GM18526 (cell line): ENCODE data around the gene CPVL.

Experiments used
- POLR2A ChIP-seq: IDR thresholded peaks from 3 replicates; pipeline ENCODE4 v1.6.1; 2011; ENCODE audit not compliant: insufficient read length; ENCODE audit errors: extremely low read depth

The CPVL gene

DNA sequence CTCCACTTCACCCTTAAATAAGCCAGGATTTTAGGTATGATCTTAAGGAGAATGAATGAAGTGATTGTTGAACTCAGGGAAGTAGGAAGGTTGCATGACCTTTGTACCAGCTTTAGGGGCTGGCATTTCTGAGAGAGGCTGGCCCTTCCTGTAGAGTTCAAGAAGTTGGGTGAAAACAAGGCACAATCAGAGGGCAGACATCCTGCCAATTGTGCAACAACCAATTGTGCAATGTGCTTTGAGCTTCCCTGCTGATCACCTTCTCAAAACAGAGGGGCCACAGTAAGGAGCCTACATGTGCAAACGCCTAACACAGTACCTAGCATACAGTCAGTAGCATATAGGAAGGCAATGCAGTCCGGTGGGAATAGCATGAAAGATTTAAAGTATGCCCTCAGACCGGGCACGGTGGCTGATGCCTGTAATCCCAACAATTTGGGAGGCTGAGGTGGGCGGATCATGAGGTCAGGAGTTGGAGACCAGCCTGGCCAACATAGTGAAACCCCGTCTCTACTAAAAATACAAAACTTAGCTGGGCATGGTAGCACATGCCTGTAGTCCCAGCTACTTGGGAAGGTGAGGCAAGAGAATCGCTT is 5.4 kb downstream of the CPVL start:
- TF ChIP-seq POLR2A, result no peak

DNA sequence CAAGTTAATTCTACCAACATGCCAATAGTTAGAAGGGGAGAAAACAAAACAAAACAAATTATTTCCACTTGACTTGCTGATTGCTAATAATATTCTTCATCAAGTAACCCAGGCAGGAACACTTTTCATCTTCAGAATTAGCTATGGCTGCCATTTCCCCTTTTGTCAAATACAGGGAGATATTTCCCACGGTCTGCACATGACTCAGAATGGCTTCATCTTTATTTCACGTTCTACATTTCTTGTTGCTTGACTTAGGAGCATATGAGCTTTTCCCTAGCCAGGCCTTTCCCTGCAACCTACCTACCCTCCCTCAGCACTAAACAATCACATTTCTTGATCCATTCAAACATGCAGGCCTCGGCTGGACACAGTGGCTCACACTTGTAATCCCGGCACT is 6.5 kb downstream of the CPVL start:
- TF ChIP-seq POLR2A, result no peak

DNA sequence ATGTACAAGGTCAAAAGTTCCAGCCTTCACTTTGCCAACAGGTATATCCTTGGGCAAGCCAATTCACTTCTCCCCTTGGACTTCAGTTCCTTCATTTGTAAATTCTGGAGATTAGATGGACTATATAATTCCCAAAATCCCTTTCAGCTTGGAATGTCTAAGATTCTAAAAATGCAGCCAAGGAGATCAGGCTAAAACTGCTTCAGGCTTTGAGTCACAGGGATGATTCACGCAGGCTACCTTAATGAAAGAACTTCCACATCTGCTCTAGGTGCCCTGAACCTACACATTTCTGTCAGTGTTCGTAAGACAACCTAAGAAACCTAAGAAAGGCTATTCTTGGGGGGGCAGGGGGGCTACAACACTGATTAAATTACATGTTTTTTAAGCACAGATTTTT is 7.1 kb downstream of the CPVL start:
- TF ChIP-seq POLR2A, result no peak

DNA sequence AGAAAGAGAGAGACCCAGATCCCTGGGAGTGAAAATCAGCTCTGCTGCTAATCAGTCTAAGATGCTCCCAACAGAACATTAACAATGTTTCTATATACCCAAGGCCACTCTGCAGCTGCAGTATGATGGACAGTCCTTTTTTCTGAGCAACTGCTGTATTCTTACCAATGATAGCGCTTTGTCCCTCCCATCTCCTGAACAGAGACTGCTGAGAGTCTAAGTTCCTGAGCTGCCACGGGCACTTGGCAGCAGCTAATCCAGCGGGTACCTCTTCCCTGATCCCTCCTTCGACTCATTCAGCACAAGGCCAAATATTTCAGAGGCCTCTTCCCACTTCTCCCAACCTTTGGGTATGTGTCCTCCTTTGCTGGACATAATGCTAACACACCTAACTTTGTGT is 7.7 kb downstream of the CPVL start:
- no peak for TF ChIP-seq POLR2A

- TF ChIP-seq POLR2A, result no peak
These were observed 10.5 kb downstream of the CPVL start for GRCh38 chr7:29135846-29136245.

GRCh38 chr7:29132980-29133379 is 13.4 kb downstream of the CPVL start:
- no peak for TF ChIP-seq POLR2A

DNA sequence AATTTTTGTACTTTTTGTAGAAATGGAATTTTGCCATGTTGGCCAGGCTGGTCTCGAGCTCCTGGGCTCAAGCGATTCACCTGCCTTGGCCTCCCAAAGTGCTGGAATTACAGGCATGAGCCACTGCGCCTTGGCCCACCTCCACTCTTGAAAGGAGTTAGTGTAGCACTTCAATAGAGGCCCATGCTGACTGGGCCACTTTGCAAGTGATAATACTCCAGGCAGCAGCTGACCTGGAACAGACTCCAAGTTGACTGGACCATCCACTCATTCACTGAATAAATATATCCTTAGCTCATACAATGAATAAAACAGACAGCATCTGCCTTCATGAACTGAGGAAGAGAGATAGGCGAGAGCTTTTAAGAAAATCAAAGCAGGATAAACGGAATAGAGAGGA is 14.7 kb downstream of the CPVL start:
- TF ChIP-seq POLR2A, result no peak

GRCh38 chr7:29130096-29130495 is 16.2 kb downstream of the CPVL start:
- no peak for TF ChIP-seq POLR2A

DNA sequence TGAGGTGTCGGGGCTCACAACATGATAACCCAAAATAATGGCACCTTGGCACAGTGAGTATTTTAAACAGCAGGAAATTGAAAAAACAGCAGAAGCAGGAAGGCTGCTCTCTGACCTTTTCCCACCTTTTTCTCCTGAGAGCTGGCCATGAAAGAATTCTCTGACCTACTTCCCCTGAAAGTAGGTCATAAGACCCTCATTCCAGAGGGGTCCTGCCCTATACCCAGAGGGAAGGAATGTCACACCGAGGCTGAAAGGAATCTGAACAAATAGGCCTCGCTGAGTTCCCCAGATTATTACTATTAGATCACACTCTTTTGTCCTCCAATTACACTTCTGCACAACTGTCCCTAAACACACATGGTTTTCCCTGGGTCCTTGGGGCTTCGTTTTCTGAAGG is 18.8 kb downstream of the CPVL start:
- no peak for TF ChIP-seq POLR2A

DNA sequence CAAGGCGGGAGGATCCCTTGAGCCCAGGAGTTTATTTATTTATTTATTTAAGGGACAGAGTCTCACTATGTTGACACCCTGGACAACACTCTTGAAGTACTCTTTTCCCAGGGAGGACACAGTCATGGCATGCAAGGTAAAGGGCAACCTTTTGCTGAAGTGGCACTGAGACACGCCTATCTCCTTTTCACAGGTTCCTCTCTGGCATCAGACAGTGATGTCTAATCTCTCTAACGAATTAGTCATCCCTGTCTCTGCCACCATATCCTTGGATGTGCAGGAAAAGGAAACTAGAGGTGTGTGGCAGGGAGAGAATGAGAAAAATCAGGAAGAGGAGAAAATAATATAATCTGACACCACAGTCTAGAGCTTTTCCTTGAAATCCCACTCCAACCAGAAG is 19.5 kb downstream of the CPVL start:
- TF ChIP-seq POLR2A, result no peak

GRCh38 chr7:29123626-29124190 is 22.6 kb downstream of the CPVL start:
- TF ChIP-seq POLR2A, result no peak

DNA sequence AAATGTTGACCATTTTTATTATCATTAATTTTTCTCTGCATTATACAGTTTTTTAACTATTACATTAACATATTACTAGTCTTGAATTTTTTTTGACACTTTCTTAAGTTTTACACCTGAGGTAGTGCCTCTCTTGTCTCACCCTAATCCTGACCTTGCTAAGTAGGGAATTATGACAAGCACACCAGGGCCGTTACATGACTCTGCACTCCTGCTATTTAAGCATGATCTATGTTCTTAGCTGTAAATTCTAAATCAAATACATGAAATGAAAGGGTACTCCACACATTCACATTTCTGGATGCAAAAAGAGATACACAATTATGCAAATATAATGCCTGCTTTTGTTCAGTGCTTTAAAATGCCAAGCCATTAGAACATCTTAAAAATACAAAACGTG is 23.6 kb downstream of the CPVL start:
- no peak for TF ChIP-seq POLR2A

DNA sequence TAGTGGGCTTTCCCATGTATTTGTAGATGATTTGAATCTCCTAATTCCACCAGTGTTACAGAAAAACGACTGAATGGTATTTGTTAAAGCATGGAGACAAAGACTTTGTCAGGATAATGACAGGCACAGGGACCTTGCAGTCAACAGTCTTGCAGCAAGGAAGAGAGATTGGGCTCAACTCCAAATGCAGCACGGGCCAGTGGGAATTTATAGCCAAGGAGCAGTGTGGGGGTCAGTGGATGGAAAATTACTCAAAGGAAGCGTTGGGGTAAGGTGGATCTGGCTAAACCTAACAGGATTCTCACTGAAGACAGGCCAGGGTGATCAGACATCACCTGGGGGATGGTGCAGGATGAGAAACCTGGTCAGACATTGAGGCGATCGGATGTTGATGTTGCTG is 24.3 kb downstream of the CPVL start:
- TF ChIP-seq POLR2A, result no peak

DNA sequence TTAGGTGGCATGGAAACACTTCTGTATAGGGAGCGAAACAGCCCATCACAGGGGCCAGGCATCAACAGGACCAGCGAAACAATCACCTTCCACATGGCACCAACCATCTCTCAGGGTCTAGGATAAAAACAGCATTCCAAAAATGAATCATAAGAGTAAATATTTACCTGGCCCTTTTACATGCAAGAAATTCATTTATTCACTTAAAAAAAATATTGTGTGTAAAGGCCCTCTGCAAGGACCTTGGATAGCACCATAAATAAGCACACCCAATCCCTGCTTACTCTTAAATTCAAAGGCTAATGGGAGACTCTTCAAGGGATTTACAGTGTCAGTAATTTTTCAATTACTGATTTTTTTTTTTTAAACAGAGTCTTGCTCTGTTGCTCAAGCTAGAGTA is 25.4 kb downstream of the CPVL start:
- no peak for TF ChIP-seq POLR2A

DNA sequence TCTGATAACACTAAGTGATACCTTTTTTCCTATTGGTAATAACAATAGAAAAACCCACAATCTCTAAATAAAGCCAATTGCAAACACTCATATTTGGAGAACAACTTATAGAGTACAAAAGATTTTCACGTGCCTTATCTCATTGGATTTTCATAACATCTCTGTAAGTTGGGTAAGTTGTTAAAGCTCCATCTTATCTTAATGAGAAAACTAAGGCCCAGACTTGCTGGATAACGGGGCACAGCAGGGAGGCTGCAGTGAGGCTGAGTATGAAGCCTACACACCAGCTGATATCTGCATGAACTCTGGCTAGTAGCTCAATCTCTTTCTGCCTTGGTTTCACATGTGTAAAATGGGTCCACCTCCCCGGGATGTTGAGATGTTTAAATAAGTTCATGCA is 26.8 kb downstream of the CPVL start:
- TF ChIP-seq POLR2A, result no peak

DNA sequence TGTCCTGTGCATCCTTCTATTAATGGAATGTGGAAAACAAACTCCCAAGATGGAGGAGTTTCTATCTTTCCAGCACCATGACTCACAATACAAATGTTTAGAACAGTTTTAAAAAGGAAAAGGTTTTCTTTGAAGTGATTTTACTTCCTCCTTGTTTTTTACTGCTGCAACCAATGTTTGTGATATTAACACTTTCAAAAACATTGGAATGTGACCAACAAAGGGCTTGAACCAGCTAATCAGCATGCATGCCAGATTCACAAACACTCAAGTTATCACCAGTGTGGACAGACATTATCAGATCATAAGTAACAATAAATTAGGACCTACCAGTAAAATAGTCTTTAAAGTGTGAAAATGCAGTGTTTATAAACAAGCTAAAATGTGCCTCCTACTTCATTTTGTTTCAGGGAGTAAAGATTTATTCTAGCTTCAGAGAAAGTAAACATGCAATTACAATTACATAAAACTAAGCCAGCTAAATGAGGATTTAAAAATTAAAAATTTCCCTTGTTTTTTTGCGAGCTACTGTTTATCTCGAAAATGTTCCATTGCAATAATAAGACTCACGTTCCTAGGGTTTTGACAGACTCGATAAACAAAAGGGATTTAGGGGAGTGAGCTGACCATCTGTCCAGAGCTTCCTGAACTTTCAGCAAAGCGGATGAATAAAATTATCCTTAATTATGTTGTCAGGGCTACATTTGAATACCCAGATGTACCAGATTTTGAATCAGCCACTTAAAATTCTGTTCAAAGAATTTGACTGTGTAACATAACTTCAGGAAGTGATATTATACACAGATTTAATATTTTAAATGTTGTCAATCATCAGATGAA is 29.8 kb downstream of the CPVL start:
- TF ChIP-seq POLR2A, result no peak
